Right lung (tissue), 10 donors: Measurements from ENCODE around the gene HSPB7. TPM values are rescaled to one million over a fixed set of nuclear protein-coding genes. Genes with fewer than 3 reads are reported as not detected.
A peak's percentile ranks its signal among the peaks of the same experiment; 100 is the strongest.
"Not testable (repeated sequence)": the region's sequence is repeated elsewhere in the genome, so short reads cannot be mapped to it uniquely, and the experiment has no call there.

Experiments
- DNase-seq, 2 donors: peaks; one replicate each; pipeline ENCODE4 v3.0.0-alpha.2; 2013
- long read RNA-seq, 8 donors: transcript quantifications; one replicate each; lab custom pipeline, GENCODE V29; 2026
- polyA plus RNA-seq, 5 donors: library from polyadenylated mRNA; unstranded; fragments of 120-200 nt; gene quantifications; one replicate each; pipeline versions ENCODE4 v1.2.1 to v1.2.3, GENCODE V29; 2013; ENCODE audit warnings: inconsistent platforms in 1 of 5, low replicate concordance in 1 of 5; ENCODE audit not compliant: insufficient read length in 5 of 5, insufficient read depth in 1 of 5

HSPB7 gene
- 10 to 100 TPM in 1 of 5 donors, 1 to 10 TPM in 4; 1.3 to 11.2 (median 2.7) TPM for polyA plus RNA-seq
- long read RNA-seq, donor 1 = 0 reads
- long read RNA-seq, donor 2, partial matches to known transcripts = 0 of 2 reads
- long read RNA-seq, donor 2, other reads (novel, unspliced or antisense) = 0 of 2 reads
- long read RNA-seq, donor 3, partial matches to known transcripts = 0 of 4 reads
- long read RNA-seq, donor 3, other reads (novel, unspliced or antisense) = 0 of 4 reads
- long read RNA-seq, donor 4, partial matches to known transcripts = 0 of 1 reads
- long read RNA-seq, donor 4, other reads (novel, unspliced or antisense) = 0 of 1 reads
- long read RNA-seq, donor 5, partial matches to known transcripts = 0 of 1 reads
- long read RNA-seq, donor 5, other reads (novel, unspliced or antisense) = 0 of 1 reads
- long read RNA-seq, donor 6, partial matches to known transcripts = 0 of 6 reads
- long read RNA-seq, donor 6, other reads (novel, unspliced or antisense) = 0 of 6 reads
- long read RNA-seq, donor 7, partial matches to known transcripts = 0 of 2 reads
- long read RNA-seq, donor 7, other reads (novel, unspliced or antisense) = 0 of 2 reads
- long read RNA-seq, donor 8 = 0 reads

GRCh38 chr1:16017461-16018303, at the start of gene HSPB7:
HSPB7 (minus strand) TSS chr1:16018043; CDS start chr1:16017963, 80 bp downstream.
- DNase-seq = peak; percentile 68 to 80

GRCh38 chr1:16067127-16067768, 49.4 kb upstream of the HSPB7 start:
- no peak for DNase-seq

GRCh38 chr1:16066245-16066644, 48.4 kb upstream of the HSPB7 start:
- DNase-seq = no peak

GRCh38 chr1:16065269-16065576, 47.4 kb upstream of the HSPB7 start:
- no peak for DNase-seq

- DNase-seq = no peak
These were observed 46.9 kb upstream of the HSPB7 start for GRCh38 chr1:16064536-16065268.

GRCh38 chr1:16063921-16064320, 46.1 kb upstream of the HSPB7 start:
- no peak for DNase-seq

GRCh38 chr1:16063226-16063829, 45.5 kb upstream of the HSPB7 start:
- no peak for DNase-seq

- not testable (repeated sequence) for DNase-seq
These were observed 44.8 kb upstream of the HSPB7 start for GRCh38 chr1:16062687-16063075.

- DNase-seq = not testable (repeated sequence)
These were observed 44.3 kb upstream of the HSPB7 start for GRCh38 chr1:16061989-16062686.

GRCh38 chr1:16061266-16061665, 43.4 kb upstream of the HSPB7 start:
- DNase-seq = no peak

- not testable (repeated sequence) for DNase-seq
These were observed 40.7 kb upstream of the HSPB7 start for GRCh38 chr1:16058394-16059120.

GRCh38 chr1:16057314-16057915, 39.6 kb upstream of the HSPB7 start:
- DNase-seq = not testable (repeated sequence)

GRCh38 chr1:16056521-16056912, 38.7 kb upstream of the HSPB7 start:
- DNase-seq = not testable (repeated sequence)

GRCh38 chr1:16055613-16056520, 38.0 kb upstream of the HSPB7 start:
- DNase-seq = peak; percentile 62 to 74

GRCh38 chr1:16054598-16055540, 37.0 kb upstream of the HSPB7 start:
- no peak for DNase-seq

GRCh38 chr1:16053781-16054502, 36.1 kb upstream of the HSPB7 start:
- DNase-seq = no peak
